ENCODE data around the gene USP17L12. TPM values are rescaled to one million over a fixed set of nuclear protein-coding genes. Genes with fewer than 3 reads are reported as not detected.

The USP17L12 gene
- total and polyA plus RNA-seq, 4 donors, result not detected

Other genes with a start within 250 kb of the USP17L12 start
- gene FAM90A26, start 49.7 kb upstream of the USP17L12 start, total RNA-seq, result not detected
- gene FAM90A26, start 49.7 kb upstream of the USP17L12 start, polyA plus RNA-seq, result not detected
- gene USP17L10, start 9.5 kb upstream of the USP17L12 start, total RNA-seq, result not detected
- not detected for gene USP17L10, start 9.5 kb upstream of the USP17L12 start, polyA plus RNA-seq
- gene USP17L11, start 4.7 kb upstream of the USP17L12 start, total RNA-seq, result not detected
- gene USP17L11, start 4.7 kb upstream of the USP17L12 start, polyA plus RNA-seq, result not detected
- gene USP17L13, start 4.7 kb downstream of the USP17L12 start, total RNA-seq, result not detected
- gene USP17L13, start 4.7 kb downstream of the USP17L12 start, polyA plus RNA-seq, result not detected
- not detected for gene USP17L15, start 14.2 kb downstream of the USP17L12 start, total RNA-seq
- gene USP17L15, start 14.2 kb downstream of the USP17L12 start, polyA plus RNA-seq, result not detected
- not detected for gene USP17L17, start 23.7 kb downstream of the USP17L12 start, total RNA-seq
- gene USP17L17, start 23.7 kb downstream of the USP17L12 start, polyA plus RNA-seq, result not detected
- gene USP17L18, start 28.5 kb downstream of the USP17L12 start, total RNA-seq, result not detected
- not detected for gene USP17L18, start 28.5 kb downstream of the USP17L12 start, polyA plus RNA-seq
- not detected for gene USP17L19, start 33.2 kb downstream of the USP17L12 start, total RNA-seq
- gene USP17L19, start 33.2 kb downstream of the USP17L12 start, polyA plus RNA-seq, result not detected
- gene USP17L20, start 38.0 kb downstream of the USP17L12 start, total RNA-seq, result not detected
- not detected for gene USP17L20, start 38.0 kb downstream of the USP17L12 start, polyA plus RNA-seq
- gene USP17L21, start 42.7 kb downstream of the USP17L12 start, total RNA-seq, result not detected
- not detected for gene USP17L21, start 42.7 kb downstream of the USP17L12 start, polyA plus RNA-seq
- gene USP17L22, start 47.5 kb downstream of the USP17L12 start, total RNA-seq, result not detected
- not detected for gene USP17L22, start 47.5 kb downstream of the USP17L12 start, polyA plus RNA-seq
- not detected for gene USP17L24, start 105.0 kb downstream of the USP17L12 start, total RNA-seq
- not detected for gene USP17L24, start 105.0 kb downstream of the USP17L12 start, polyA plus RNA-seq
- not detected for gene USP17L25, start 109.8 kb downstream of the USP17L12 start, total RNA-seq
- gene USP17L25, start 109.8 kb downstream of the USP17L12 start, polyA plus RNA-seq, result not detected
- gene USP17L26, start 114.5 kb downstream of the USP17L12 start, total RNA-seq, result not detected
- not detected for gene USP17L26, start 114.5 kb downstream of the USP17L12 start, polyA plus RNA-seq
- gene USP17L5, start 119.3 kb downstream of the USP17L12 start, total RNA-seq, result not detected
- not detected for gene USP17L5, start 119.3 kb downstream of the USP17L12 start, polyA plus RNA-seq
- not detected for gene USP17L27, start 124.0 kb downstream of the USP17L12 start, total RNA-seq
- gene USP17L27, start 124.0 kb downstream of the USP17L12 start, polyA plus RNA-seq, result not detected
- not detected for gene USP17L28, start 128.7 kb downstream of the USP17L12 start, total RNA-seq
- not detected for gene USP17L28, start 128.7 kb downstream of the USP17L12 start, polyA plus RNA-seq
- gene USP17L29, start 133.5 kb downstream of the USP17L12 start, total RNA-seq, result not detected
- gene USP17L29, start 133.5 kb downstream of the USP17L12 start, polyA plus RNA-seq, result not detected
- not detected for gene USP17L30, start 143.0 kb downstream of the USP17L12 start, total RNA-seq
- not detected for gene USP17L30, start 143.0 kb downstream of the USP17L12 start, polyA plus RNA-seq
- gene DEFB131A, start 224.3 kb downstream of the USP17L12 start, total RNA-seq, result not detected
- not detected for gene DEFB131A, start 224.3 kb downstream of the USP17L12 start, polyA plus RNA-seq